Fibroblast of lung (primary cell): Measurements from ENCODE around the gene SFRP5. TPM values are rescaled to one million over a fixed set of nuclear protein-coding genes. Genes with fewer than 3 reads are reported as not detected.

Experiments
- DNase-seq, 2 donors: peaks; one replicate each; pipeline versions ENCODE4 v3.0.0 to v3.0.0-alpha.2; 2010; ENCODE audit warnings: low read depth in 2 of 2
- H2AFZ ChIP-seq: 2 replicates; pipeline ENCODE4 v1.5.1; 2012; ENCODE audit warnings: low read length, control low read depth, inconsistent platforms
- H3K27ac ChIP-seq: 2 replicates; pipeline ENCODE4 v1.5.1; 2011; ENCODE audit warnings: low read length, control low read depth; ENCODE audit not compliant: insufficient read depth
- H3K27me3 ChIP-seq: 2 replicates; pipeline ENCODE4 v1.5.1; 2011; ENCODE audit warnings: mild to moderate bottlenecking, low read length; ENCODE audit not compliant: control insufficient read depth, insufficient read depth
- H3K36me3 ChIP-seq: 2 replicates; pipeline ENCODE4 v1.5.1; 2011; ENCODE audit warnings: low read length; ENCODE audit not compliant: control insufficient read depth, insufficient read depth
- H3K4me1 ChIP-seq: 2 replicates; pipeline ENCODE4 v1.5.1; 2011; ENCODE audit warnings: low read length; ENCODE audit not compliant: control insufficient read depth, insufficient read depth; ENCODE audit errors: extremely low read depth
- H3K4me2 ChIP-seq: 2 replicates; pipeline ENCODE4 v1.5.1; 2011; ENCODE audit warnings: low read length, control low read depth; ENCODE audit not compliant: insufficient read depth; ENCODE audit errors: extremely low read depth
- H3K4me3 ChIP-seq, 4 experiments: fragments of 200-600 bp in 1 of 4; sonication (generic) in 1 of 4; replicated peaks in 1 of 4; 2 replicates each; pipeline ENCODE4 v1.5.1; 2011 to 2016; ENCODE audit warnings: low read length in 4 of 4, low read depth in 3 of 4, mild to moderate bottlenecking in 3 of 4, control low read depth in 2 of 4, inconsistent platforms in 1 of 4, mixed read lengths in 1 of 4; ENCODE audit not compliant: insufficient read depth in 1 of 4; ENCODE audit errors: control extremely low read depth in 1 of 4
- H3K79me2 ChIP-seq: 2 replicates; pipeline ENCODE4 v1.5.1; 2012; ENCODE audit warnings: mild to moderate bottlenecking, low read length, inconsistent platforms; ENCODE audit not compliant: control insufficient read depth, insufficient read depth
- H3K9ac ChIP-seq: 2 replicates; pipeline ENCODE4 v1.5.1; 2011; ENCODE audit warnings: mild to moderate bottlenecking, low read length, control low read depth; ENCODE audit not compliant: insufficient read depth
- H3K9me3 ChIP-seq: 2 replicates; pipeline ENCODE4 v1.5.1; 2012; ENCODE audit warnings: low read depth, low read length; ENCODE audit not compliant: control insufficient read depth, insufficient read depth
- H4K20me1 ChIP-seq: 2 replicates; pipeline ENCODE4 v1.5.1; 2011; ENCODE audit warnings: low read length; ENCODE audit not compliant: control insufficient read depth, insufficient read depth; ENCODE audit errors: extremely low read depth
- EZH2 ChIP-seq: IDR thresholded peaks from 2 replicates; pipeline ENCODE4 v1.5.1; 2012; ENCODE audit warnings: low read length, control low read depth, mild to moderate bottlenecking; ENCODE audit errors: missing control alignments
- polyA plus RNA-seq, 2 donors: library from polyadenylated mRNA; depleted of rRNA in 1 of 2; stranded (reverse) in 1 of 2; unstranded in 1 of 2; fragments of >200 nt; gene quantifications; 2 replicates each; pipeline ENCODE4 v1.2.1, GENCODE V29; 2011 to 2012; ENCODE audit warnings: missing spikeins in 1 of 2
- total RNA-seq: library from RNA; depleted of rRNA; stranded (reverse); fragments of >200 nt; gene quantifications from 2 replicates; pipeline ENCODE4 v1.2.1, GENCODE V29; 2014
- TF ChIP-seq, protein P1 (sequence below), 2 donors: IDR thresholded peaks in 1 of 2; conservative IDR thresholded peaks in 1 of 2; 1 replicate in 1 of 2; 2 replicates in 1 of 2; pipeline ENCODE4 v1.5.1; 2011 to 2012; ENCODE audit warnings: low read length in 2 of 2, control low read depth in 1 of 2, inconsistent platforms in 1 of 2, low read depth in 1 of 2, mild to moderate bottlenecking in 1 of 2

SFRP5 gene
- total and polyA plus RNA-seq, 2 donors (not counting 1 experiment from before 2014, with no cell fraction given) = not detected

DNA sequence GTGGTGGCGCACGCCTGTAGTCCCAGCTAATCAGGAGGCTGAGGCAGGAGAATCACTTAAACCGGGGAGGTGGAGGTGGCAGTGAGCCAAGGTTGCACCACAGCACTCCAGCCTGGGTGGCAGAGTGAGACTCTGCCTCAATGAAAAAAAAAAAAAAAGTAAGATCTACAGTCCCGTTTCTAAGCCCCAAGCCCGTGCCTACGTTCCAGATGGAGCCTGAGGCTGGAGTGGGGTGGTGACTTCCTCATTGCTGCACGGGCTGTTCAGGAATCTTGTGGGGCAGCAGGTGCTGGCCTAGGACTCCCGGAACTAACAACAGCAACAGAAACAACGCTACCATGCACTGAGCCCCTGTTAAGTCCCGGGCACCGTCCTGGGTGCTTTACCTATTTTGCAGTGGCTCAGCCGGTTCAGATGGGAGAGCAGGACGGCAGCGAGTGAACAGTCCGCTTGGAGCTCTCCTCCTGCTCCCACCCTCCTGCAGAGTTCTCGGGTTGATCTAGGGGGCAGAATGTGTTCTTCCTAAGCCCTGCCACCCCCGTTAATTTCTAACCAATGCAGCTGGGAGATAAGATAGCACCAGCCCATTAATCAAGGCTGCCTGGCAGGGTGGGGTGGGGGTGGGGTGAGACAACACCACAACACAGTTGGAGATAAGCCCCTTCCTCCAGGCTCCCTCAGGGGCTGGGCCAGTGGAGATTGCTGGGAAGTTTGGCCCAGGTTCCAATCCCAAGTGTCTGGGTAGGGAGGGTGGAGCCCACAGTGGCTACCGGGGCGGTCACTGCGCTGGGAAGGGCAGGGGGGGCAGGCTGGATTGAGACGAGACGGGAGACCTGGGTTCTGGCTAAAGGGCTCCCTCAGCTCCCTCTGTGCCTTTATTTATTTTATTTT, 17.0 kb upstream of the SFRP5 start:
- H3K4me2 ChIP-seq = no peak overlapping the region
- no peaks in the 10 kb centered on the region for H4K20me1 ChIP-seq
- no peaks in the 10 kb centered on the region for H3K9me3 ChIP-seq
- peaks cover 4% of the 10 kb centered on the region for H3K27me3 ChIP-seq
- H3K36me3 ChIP-seq = no peaks in the 10 kb centered on the region
- no peak overlapping the region for H2AFZ ChIP-seq
- H3K4me1 ChIP-seq = no peaks in the 10 kb centered on the region
- TF ChIP-seq, protein P1, sequence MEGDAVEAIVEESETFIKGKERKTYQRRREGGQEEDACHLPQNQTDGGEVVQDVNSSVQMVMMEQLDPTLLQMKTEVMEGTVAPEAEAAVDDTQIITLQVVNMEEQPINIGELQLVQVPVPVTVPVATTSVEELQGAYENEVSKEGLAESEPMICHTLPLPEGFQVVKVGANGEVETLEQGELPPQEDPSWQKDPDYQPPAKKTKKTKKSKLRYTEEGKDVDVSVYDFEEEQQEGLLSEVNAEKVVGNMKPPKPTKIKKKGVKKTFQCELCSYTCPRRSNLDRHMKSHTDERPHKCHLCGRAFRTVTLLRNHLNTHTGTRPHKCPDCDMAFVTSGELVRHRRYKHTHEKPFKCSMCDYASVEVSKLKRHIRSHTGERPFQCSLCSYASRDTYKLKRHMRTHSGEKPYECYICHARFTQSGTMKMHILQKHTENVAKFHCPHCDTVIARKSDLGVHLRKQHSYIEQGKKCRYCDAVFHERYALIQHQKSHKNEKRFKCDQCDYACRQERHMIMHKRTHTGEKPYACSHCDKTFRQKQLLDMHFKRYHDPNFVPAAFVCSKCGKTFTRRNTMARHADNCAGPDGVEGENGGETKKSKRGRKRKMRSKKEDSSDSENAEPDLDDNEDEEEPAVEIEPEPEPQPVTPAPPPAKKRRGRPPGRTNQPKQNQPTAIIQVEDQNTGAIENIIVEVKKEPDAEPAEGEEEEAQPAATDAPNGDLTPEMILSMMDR (conservative IDR thresholded peaks at IDR 0.05 in 1 of 2, IDR thresholded peaks at IDR 0.05 in 1 of 2; ENCODE audit: low read depth in 1 of 2, low read length in 2 of 2) = no peak
- TF ChIP-seq EZH2 = no peak
- H3K79me2 ChIP-seq = no peaks in the 10 kb centered on the region
- no peak overlapping the region for H3K9ac ChIP-seq
- DNase-seq = peak in 1 of 2 donors; percentile 51
- no peak overlapping the region for H3K27ac ChIP-seq
- H3K4me3 ChIP-seq = no peak overlapping the region

DNA sequence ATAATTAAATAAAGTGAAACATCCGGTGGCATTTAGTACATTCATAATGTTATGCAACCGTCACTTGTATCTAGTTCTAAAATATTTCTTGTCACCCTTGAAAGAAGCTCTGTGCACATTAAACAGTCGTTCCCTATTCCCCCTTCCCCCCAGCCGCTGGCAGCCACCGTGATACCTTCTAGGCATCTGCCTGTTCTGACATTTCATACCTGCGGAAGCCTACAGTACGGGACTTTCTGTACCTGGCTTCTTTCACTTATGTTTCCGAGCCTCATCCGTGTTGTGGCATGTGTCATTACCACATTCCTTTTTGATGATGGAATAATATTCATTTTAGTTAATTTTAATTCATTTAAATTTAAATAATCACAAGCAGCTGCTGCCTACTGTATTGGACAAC, 13.9 kb upstream of the SFRP5 start:
- H3K4me3 ChIP-seq = no peak overlapping the region
- H3K9ac ChIP-seq = no peak overlapping the region
- no peaks in the 10 kb centered on the region for H3K4me1 ChIP-seq
- no peak overlapping the region for H3K4me2 ChIP-seq
- TF ChIP-seq, protein P1 (conservative IDR thresholded peaks at IDR 0.05 in 1 of 2, IDR thresholded peaks at IDR 0.05 in 1 of 2; ENCODE audit: low read depth in 1 of 2, low read length in 2 of 2) = no peak
- TF ChIP-seq EZH2 = no peak
- H3K9me3 ChIP-seq = no peaks in the 10 kb centered on the region
- peaks cover 4% of the 10 kb centered on the region for H3K27me3 ChIP-seq
- no peaks in the 10 kb centered on the region for H4K20me1 ChIP-seq
- no peaks in the 10 kb centered on the region for H3K79me2 ChIP-seq
- no peak for DNase-seq
- H2AFZ ChIP-seq = no peak overlapping the region
- no peaks in the 10 kb centered on the region for H3K36me3 ChIP-seq
- H3K27ac ChIP-seq = no peak overlapping the region

DNA sequence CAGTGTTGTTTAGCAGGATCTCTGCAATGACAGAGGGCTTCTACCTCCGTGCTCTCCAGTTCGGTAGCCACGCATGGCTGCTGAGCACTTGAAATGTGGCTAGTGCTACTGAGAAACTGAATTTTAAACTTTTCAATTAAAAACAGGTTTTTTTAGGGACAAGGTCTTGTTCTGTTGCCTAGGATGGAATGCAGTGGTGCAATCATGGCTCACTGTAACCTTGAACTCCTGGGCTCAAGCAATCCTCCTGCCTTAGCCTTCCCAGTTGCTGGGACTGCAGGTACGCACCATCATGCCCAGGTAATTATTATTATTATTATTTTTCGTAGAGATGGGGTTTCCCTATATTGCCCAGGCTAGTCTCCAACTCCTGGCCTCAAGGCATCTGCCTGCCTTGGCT, 13.4 kb upstream of the SFRP5 start:
- Histone ChIP-seq H3K36me3 (no peaks in the 10 kb centered on the region), H3K27ac (no peak overlapping the region), H3K27me3 (peaks cover 6% of the 10 kb centered on the region), H3K4me2 (no peak overlapping the region), H3K79me2 (no peaks in the 10 kb centered on the region), H2AFZ (no peak overlapping the region), H3K9ac (no peak overlapping the region), H3K9me3 (no peaks in the 10 kb centered on the region), H3K4me3 (no peak overlapping the region), H3K4me1 (no peaks in the 10 kb centered on the region), H4K20me1 (no peaks in the 10 kb centered on the region)
- TF ChIP-seq EZH2 = no peak
- TF ChIP-seq, protein P1 (conservative IDR thresholded peaks at IDR 0.05 in 1 of 2, IDR thresholded peaks at IDR 0.05 in 1 of 2; ENCODE audit: low read depth in 1 of 2, low read length in 2 of 2) = no peak
- DNase-seq = no peak
